Superior temporal gyrus (tissue), 1 donor: ENCODE data around the gene PVALEF.

Experiments
- DNase-seq: peaks from one replicate; pipeline ENCODE4 v3.0.0-alpha.2; 2016; ENCODE audit errors: extremely low spot score

PVALEF gene

DNA sequence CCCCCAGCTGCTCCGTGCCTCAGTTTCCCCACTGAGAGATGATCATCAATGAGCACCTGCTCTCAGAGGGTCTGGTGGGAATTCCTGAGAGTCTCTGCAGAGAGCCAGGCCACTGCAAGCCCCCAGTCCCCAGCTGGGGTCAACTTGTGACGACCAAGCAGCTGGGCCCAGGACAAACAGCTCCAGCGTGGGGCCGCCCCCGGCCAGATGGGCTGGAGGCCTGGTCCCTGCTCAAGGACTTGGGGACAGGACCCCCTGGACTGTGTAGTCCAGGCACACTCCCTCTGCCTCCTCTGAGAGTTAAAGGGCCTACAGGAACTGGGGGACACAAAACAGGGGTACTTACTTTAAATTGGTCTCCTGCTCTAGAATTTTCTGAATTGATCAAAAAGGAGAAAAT lies 17.3 kb downstream of the PVALEF start:
- DNase-seq = no peak

DNA sequence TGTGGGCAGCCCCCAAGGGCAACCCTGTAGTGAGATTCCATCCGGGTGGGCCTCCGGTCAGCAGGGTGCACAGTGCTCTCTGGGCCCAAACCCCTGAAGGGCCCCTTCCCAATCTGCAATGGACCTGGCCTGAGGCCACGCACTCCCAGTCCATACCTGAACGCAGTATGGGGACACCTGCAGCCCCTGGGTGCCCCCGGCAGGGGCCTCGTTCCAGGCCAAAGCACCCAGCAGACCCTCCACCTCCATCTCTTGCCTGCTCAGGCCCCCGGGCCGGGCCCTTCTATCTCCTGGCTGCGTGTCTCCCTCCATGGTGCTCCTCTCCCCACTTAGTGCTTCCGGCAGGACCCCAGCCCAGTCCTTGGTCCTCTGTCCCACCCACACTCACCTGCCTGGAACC lies 18.0 kb downstream of the PVALEF start:
- no peak for DNase-seq

DNA sequence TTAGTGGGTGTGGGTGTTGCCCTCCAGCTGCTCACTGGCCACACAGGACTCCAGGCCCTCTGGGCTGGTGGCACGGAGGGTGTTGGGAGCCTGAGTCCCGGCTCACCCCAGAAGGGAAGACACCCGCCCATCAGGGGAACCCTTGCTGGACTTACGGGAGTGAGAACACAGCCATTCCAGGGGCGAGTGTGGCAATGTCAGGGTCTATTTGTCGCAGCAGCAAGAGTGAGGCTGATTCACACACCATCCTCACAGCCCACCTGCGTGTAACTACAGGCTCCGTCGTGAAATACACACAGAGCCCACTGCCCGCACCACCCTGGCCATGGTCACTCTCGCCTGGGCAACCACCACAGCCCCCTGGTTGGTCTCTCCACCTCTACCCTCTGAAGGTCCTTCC lies 18.5 kb downstream of the PVALEF start:
- DNase-seq = no peak

DNA sequence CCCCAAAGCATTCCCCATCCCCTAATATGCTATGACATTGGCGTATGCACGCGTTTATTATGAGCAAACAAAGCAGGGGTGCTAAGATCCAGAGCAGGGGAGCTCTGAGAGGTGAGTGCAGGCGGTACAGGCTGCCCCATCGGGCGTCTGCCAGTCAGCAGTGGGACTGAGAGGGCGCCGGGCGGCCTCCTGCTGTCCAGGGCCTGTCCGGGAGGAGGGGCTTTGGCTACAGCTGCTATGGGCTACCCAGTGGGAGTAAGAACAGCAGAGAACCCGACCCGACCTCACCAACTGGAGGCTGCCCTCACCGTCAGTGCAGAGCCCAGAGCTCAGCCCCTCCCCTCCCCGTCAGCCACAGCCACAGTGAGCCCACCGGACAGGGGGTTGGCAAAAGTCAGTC lies 19.2 kb downstream of the PVALEF start:
- DNase-seq = no peak

DNA sequence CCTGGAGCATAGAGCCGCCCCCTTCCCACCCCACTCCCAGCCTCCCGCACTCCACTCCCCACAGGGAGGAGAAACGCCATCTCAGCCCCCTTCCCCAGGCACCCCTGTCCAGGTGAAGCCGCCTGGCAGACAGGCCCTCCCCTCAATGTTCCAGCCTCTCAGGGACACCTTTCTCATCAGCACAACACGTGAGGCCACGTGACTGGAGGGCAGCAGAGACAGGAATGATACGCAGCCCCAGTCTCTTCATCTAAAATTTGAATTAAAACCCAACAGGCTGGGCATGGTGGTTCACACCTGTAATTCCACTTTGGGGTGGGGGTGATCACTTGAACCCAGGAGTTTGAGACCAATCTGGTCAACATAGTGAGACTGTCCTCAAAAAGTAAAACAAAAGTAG lies 20.9 kb downstream of the PVALEF start:
- no peak for DNase-seq

DNA sequence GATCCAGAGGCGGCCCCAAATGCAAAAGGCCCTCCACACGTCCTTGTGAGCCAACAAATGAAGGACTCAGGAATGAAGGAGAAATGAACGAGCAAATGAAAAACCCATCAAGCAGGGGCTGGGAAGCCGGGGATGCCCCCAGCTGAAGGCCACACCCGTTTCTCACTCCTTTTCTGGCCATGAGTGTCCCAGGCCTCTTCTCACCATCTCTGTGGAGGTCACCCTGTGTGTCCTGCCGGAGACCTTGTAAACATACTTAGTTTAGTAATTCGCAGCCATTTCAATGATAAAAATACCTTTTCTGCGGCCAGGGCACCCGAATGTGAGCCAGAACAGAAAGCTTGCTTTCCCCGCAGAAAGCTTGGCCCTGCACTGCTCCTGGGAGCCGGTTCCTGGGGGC lies 21.8 kb downstream of the PVALEF start:
- no peak for DNase-seq

DNA sequence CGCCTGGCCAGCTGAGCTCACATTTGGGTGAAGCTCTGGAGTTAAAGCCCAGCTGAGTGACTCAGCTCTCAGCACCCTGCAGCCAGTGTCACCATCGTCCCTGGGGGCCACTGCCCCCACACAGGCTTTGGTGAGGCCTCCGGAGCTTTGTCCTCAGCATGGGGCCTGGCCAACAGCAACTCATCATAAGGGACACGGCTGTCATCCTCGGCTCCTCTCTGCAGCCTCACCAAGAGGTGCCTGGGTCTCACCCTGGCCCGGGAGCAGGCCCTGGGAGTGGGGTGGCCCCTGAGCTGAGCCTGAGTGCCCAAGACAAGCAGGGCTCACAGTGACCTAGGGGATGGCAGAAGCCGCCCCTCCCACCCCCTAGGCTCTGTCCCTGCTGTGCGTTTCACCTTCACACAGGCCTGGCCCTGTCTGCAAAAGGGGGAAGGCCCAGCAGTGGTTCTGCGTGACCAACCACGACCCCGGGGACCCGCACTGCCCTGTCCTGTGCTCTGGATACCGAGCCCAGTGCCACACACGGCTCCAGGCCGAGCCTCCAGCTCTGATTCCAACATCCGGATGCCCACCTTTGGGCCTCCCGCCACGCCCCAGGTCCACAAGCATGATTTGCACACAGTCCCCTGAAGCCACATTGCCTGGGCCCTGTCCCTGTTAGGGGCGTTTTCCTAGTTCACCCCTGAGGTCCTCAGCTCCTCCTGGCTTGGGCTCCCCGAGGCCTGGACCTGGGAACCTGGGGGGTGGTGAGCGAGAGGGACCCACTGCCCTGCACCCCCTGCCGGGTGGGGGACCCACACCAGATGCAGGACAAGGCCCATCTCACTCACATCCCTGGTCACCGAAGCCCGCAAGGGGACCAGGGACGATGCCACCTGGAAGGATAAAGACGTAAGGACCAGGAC lies 22.5 kb downstream of the PVALEF start:
- DNase-seq = no peak

DNA sequence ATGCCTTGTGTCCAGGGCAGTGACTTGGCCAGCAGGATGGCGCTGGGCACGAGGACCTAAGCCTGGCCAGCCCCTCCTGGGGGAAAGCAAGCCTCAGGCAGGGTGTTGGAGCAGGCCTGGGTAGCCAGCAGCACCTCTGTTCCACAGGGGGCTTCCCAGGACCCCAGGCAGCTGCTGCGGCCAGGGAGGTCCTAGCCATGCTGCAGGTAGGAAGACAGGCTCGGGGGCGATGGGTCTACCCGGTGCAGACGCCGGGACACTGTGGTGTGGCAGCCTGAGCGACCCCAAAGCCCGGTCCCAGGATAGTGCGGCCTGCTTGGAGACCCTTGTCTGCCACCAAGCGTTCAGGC lies 23.2 kb downstream of the PVALEF start:
- DNase-seq = no peak

DNA sequence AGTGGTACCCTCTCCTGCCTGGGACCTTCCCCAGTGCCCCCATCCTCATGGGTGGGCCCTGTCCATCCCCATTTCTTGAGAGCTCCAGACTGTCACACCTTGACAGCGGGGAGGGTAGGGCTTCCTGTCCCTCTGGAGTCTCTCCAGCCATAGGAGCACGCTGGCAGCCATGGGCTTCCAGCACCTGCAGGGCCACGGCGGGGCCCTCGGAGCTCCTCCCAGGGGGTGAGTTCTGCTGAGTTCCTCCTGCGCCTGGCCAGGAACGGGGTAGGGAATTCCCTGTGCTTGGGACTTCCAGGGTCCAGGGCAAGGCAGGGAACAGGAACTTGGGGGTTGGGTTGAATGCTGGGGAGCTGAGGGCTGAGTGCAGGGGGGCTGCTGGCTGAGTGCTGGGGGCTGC lies 23.7 kb downstream of the PVALEF start:
- DNase-seq = no peak

DNA sequence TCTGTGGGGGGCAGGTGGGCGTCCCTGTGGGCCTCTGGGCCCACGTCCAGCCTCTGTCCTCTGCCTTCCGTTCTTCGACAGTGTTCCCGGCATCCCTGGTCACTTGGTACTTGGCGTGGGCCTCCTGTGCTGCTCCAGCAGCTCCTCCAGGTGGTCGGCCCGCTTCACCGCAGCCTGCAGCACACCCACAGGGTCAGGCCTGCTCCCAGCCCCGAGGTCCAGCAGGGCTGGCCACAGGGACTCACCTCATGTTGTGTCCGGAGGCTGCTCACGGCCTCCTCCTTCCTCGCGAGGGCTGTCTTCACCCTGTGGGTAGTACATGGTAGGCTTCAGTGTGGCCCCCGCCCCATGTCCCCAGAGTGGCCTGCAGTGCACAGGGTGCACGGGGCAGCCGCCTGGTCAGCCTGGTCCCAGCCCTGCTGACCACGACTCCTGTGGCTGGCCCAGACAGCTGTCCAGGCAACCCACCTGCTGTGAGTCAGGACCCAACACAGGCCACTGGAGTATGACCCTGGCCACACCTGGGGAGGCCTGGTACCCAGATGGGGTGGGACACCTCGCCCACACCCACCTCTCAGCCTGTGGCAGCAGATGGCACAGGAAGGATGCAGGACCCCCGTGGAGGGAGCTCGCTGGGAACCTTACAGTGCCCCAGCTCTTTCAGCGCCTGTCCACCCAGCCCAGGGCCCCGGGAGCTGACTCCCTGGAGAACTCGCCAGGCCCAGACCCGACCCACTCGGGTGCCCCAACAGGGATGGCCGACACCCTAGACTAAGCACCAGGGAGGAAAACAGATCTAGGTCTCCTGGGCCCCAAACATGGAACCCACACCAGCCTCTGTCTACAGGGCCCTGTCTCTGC lies 24.6 kb downstream of the PVALEF start:
- DNase-seq = peak; percentile 38

DNA sequence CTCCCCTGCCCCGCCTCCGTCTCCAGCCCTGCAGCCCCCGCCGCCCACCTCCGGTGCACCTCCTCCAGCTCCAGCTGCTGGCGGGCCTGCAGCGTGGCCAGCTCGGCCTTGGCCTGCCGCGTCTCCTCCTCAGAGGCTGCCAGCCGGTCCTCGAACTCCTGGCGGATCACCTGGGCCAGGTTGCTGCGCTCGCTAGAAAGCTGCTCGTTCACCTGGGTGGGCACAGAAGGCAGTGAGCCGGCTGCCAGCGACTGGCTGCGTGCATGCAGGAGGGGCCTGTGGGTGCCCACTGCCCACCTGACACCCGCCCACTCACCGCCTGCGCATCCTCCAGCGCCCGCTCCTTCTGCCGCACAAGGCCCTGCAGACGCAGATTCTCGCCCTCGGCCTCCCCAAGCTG lies 25.3 kb downstream of the PVALEF start:
- no peak for DNase-seq

DNA sequence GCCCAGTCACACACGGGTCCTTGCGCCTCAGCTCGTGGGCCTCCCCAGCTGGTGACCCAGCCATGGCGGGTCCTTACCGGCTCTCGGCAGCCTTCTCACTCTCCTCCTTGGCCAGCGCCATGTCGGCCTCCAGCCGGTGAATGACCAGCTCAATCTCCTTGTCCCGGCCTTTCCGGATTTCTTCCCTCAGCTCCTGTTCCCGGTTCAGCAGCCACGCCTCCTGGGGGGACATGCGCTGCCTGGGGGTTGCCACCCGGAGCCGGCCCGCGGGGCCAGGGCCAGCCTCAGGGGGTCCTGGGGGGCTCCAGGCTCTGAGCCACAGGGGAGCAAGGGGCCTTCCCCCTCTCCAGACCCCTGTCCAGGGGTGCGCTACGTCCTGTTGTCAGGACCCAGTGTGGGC lies 25.8 kb downstream of the PVALEF start:
- no peak for DNase-seq

DNA sequence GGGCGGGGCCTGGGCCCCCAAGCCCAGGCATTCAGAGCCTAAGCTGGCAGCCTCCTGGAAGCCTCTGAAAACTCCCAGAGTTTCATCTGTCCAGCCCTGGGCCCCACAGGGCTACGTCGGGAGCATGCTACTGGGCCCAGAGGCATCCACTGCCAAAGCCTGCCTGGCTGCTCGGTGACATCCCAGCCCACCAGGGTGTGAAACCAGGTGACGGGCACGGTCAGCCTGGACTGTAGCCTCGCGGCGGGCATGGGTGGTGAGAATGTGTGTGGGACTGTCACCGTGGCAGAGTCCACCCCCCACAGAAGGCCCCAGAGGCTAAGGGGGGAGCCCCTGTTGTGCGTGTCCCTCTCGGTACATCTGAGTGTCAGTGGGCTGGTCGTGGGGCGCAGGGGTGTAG lies 26.3 kb downstream of the PVALEF start:
- DNase-seq = no peak

DNA sequence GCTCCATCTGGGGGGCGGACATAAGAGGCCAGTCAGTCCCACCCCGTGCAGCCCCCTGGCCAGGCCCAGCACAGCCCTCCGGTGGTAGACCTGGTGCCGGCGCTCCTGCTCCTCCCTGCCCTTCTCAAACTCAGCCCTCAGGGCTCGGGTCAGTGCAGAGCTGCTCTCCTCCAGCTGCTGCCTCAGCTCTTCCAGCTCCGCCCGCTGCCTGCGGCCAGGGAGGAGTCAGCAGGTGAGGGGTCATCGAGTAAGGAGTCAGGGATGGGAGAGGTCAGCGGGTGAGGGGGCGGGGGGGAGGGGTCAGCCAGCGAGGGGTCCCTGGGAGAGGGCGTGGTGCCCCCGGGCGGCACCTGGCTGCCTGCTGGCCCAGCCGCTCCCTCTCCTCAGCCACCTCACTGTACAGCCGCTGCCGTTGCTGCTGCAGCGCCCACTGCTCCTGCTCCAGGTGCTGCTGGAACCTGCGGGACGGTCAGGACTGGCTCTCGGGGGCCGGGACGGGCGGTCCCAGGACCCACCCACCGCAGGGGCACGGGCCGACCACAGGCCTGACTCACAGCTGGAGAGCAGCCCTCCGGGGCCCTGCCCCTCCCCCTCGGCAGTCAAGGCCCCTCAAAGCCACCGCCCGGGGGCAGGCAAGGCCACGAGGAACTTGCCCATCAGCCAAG lies 27.2 kb downstream of the PVALEF start:
- DNase-seq = no peak

DNA sequence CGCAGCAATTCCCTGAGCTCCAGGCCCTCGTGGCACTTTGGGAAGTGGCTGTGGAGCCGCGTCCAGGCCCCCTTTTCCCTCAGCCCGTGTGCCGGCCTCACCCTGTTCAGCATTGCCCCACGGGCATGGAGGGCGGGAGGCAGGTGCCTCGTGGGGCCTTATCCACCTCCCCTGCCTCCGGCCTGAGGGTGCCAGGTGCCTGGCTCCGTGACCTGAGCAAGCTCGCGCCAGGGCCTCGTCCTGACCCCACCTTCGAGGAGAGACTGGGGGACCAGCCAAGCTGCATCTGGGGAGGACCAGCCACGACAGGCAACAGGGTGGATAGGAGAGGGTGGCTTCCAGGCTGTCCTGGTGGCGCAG lies 27.7 kb downstream of the PVALEF start:
- DNase-seq = no peak

DNA sequence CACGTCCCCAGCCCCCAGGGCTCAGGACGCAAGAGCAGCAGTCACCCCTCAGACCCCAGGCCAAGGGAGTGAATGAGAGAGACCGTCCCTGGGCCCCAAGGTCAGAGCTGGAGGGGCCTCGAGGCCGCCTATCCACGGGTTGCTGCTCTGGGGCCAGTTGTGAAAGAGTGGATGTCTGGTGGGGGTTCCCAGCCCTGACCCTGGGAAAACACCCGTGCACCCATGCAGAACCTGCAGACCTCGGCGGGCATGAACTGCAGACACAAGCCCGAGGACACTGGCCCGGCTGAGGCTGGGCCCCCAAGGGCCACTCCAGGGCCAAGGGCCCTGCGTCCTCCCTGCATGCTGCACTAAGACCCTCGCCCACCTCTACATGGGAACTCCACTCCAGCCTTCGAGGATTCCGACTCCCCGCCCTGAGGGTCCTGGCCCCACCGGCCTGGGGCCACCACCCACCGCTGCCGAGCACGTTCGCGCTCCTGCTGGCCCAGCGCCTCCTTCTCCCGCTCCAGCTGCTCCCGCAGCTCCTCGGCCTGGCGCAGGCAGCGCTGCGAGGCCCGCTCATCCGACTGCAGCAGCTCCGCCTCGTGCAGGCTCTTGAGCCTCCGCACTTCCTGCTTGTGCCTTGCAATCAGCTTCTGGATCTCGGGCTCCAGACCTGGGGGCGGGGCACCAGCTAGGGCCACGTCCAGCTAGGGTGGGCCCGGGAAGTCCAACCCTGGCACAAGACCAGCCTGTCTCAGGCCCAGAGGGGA lies 28.3 kb downstream of the PVALEF start:
- no peak for DNase-seq

DNA sequence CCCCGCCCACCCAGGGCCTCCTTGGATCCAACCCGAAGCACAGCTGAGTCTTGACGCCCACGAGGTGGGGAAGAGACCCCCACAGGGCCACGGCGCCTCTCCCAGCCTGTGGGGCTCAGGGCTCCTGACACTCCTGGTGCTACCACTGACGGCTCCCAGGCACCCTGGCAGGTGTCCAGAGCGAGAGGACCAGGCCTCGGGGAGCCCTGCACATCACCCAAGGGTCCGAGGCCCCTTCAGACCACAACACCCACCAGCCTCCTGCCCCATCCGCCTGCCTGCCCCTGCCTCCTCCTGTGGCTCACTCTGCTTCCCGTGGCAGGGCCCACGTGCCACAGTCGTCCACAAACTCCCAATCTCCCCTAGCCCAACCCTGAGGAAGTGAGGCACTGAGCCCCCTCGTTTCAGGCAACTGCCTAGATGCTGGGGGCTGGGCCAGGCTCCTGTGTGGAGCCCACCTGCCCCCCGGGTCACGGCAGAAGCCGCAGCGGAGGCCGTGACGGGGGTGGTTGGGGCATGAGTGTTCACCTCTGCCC lies 29.0 kb downstream of the PVALEF start:
- DNase-seq = no peak

DNA sequence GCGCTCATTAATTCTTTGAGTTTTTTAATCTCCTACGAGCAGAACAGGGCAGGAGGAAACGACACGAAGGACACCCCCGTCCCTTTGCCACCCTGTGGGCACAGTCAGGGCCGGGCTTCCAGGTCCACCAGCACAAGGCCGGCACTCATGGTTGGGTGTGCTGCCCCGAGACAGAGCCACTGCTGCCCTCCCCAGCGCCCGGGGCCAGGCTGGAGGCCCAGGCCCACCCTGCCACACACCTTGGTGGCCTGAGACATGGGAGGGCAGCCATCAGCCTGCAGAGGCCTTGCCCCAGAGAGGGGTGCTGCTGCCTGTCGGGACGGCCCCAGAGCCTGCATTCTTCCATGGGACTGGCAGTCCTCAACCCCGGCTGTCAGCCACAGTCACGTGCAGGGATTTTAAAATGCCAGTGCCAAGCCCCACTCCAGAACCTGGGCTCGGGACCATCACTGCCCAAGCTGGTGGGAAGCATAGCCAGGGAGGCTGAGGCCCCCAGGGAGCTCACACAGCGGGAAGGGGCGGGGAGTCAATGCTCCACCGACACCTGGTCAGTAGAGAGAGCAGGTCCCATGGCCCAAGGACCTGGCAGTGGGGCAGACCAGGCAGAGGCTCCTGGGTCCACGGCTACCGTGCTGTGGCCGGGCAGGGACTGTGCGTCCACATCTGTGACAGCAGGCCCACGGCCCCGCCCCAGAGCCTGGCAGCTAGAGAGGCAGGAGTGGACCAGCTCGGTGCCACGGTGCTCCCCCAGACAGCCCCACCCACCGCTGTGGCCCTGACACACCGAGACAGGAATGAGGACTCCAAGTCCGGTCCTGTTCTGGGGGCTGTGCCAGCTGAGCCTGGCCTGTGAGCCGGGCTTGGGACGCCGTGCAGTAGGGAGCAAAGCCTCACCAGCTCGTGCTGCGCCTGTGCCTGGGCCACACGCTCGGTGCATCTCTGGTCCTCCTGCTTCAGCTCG lies 29.9 kb downstream of the PVALEF start:
- DNase-seq = no peak

DNA sequence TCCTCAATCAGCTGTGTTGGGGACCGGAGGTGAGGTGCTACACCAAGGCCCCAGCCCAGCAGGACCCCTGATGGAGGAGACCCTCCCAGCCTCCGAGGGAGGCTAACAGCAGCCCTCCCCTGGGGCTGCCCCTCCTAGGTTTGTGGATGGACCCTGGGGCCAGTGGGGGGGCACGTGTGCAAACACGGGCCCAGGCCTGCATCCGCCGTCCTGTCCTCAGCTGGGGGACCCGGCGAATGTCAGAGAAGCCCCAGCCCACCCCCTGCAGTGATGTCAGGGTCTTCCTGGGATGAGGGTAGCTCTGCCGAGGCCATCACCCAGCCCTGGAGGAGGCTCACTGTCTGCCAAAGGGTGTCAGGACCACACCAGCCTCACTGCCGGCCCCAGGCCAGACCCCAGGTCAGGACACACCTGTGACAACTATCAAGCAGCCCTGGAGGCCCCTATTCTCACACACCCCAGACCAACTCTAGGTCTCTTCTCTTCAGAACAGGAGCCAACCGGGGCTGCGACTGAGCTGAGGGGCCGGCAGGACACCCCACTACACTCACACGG lies 30.7 kb downstream of the PVALEF start:
- no peak for DNase-seq
